ENCODE data around the gene HEATR5A. TPM values are rescaled to one million over a fixed set of nuclear protein-coding genes. Genes with fewer than 3 reads are reported as not detected.

The HEATR5A gene
- polyA plus RNA-seq, 1 donor (not counting 4 experiments of a cell fraction or from before 2014, with no cell fraction given), result 16.7 TPM

- dilution Hi-C loops (cut with MboI; ENCODE audit: extremely low pct_ligation_motif_present, low sequenced_read_pairs), result no loop called here
- no peaks in the 10 kb centered on the region for H3K79me2 ChIP-seq (ENCODE audit: control insufficient read depth, insufficient read depth, low read length)
- H3K9me1 ChIP-seq (ENCODE audit: control insufficient read depth, extremely low read depth, insufficient read depth, low read length), result no peaks in the 10 kb centered on the region
- no peak overlapping the region for H3K4me3 ChIP-seq (ENCODE audit: control insufficient read depth in 2 of 3, extremely low read depth in 1 of 3, insufficient read depth in 2 of 3, low read depth in 1 of 3, low read length in 3 of 3)
- FAIRE-seq, result peak; percentile 95
- peak; percentile 96 for DNase-seq (ENCODE audit: low read depth, low spot score)
- H2AFZ ChIP-seq (ENCODE audit: control insufficient read depth, low read length), result no peak overlapping the region
- H3K4me1 ChIP-seq (ENCODE audit: control insufficient read depth, extremely low read depth, insufficient read depth, low read length), result peaks cover 49% of the 10 kb centered on the region
- no peaks in the 10 kb centered on the region for H3K9me3 ChIP-seq (ENCODE audit: control insufficient read depth, low read depth, low read length)
- TF ChIP-seq CTCF (optimal IDR thresholded peaks at IDR 0.05 in 1 of 3, IDR thresholded peaks at IDR 0.05 in 1 of 3, conservative IDR thresholded peaks at IDR 0.05 in 1 of 3; ENCODE audit: extremely low read depth in 1 of 3, insufficient read depth in 2 of 3, low read length in 3 of 3), result no peak
- no peak for TF ChIP-seq EZH2 (IDR thresholded peaks at IDR 0.05; ENCODE audit: low read length)
- H3K27me3 ChIP-seq (ENCODE audit: control insufficient read depth, extremely low read depth, insufficient read depth, low read length), result no peaks in the 10 kb centered on the region
- no peaks in the 10 kb centered on the region for H4K20me1 ChIP-seq (ENCODE audit: control insufficient read depth, extremely low read depth, insufficient read depth, low read length)
- peak overlapping the region; percentile 62 for H3K9ac ChIP-seq (ENCODE audit: control insufficient read depth, extremely low read depth, insufficient read depth, low read length)
- peak overlapping the region; percentile 95 for H3K27ac ChIP-seq (ENCODE audit: control insufficient read depth, insufficient read depth, low read length)
- no peaks in the 10 kb centered on the region for H3K36me3 ChIP-seq (ENCODE audit: control insufficient read depth in 2 of 2, extremely low read depth in 1 of 2, insufficient read depth in 2 of 2, low read length in 2 of 2)
- H3K4me2 ChIP-seq (ENCODE audit: control insufficient read depth, extremely low read depth, insufficient read depth, low read depth, low read length), result peak overlapping the region; percentile 69
Measured at GRCh38 chr14:31263485-31264133, 156.7 kb downstream of the HEATR5A start.

GRCh38 chr14:31261859-31262731 lies 158.3 kb downstream of the HEATR5A start:
- Histone ChIP-seq H3K9ac (ENCODE audit: control insufficient read depth, extremely low read depth, insufficient read depth, low read length) (no peak overlapping the region), H3K27me3 (ENCODE audit: control insufficient read depth, extremely low read depth, insufficient read depth, low read length) (no peaks in the 10 kb centered on the region), H3K4me1 (ENCODE audit: control insufficient read depth, extremely low read depth, insufficient read depth, low read length) (peaks cover 49% of the 10 kb centered on the region), H3K36me3 (ENCODE audit: control insufficient read depth in 2 of 2, extremely low read depth in 1 of 2, insufficient read depth in 2 of 2, low read length in 2 of 2) (no peaks in the 10 kb centered on the region), H3K27ac (ENCODE audit: control insufficient read depth, insufficient read depth, low read length) (peak overlapping the region; percentile 0), H3K79me2 (ENCODE audit: control insufficient read depth, insufficient read depth, low read length) (no peaks in the 10 kb centered on the region), H2AFZ (ENCODE audit: control insufficient read depth, low read length) (no peak overlapping the region), H3K9me3 (ENCODE audit: control insufficient read depth, low read depth, low read length) (no peaks in the 10 kb centered on the region), H3K4me3 (ENCODE audit: control insufficient read depth in 2 of 3, extremely low read depth in 1 of 3, insufficient read depth in 2 of 3, low read depth in 1 of 3, low read length in 3 of 3) (no peak overlapping the region), H4K20me1 (ENCODE audit: control insufficient read depth, extremely low read depth, insufficient read depth, low read length) (no peaks in the 10 kb centered on the region), H3K9me1 (ENCODE audit: control insufficient read depth, extremely low read depth, insufficient read depth, low read length) (no peaks in the 10 kb centered on the region), H3K4me2 (ENCODE audit: control insufficient read depth, extremely low read depth, insufficient read depth, low read depth, low read length) (no peak overlapping the region)
- FAIRE-seq (no peak), DNase-seq (ENCODE audit: low read depth, low spot score) (no peak)
- TF ChIP-seq CTCF (optimal IDR thresholded peaks at IDR 0.05 in 1 of 3, IDR thresholded peaks at IDR 0.05 in 1 of 3, conservative IDR thresholded peaks at IDR 0.05 in 1 of 3; ENCODE audit: extremely low read depth in 1 of 3, insufficient read depth in 2 of 3, low read length in 3 of 3), result no peak
- no peak for TF ChIP-seq EZH2 (IDR thresholded peaks at IDR 0.05; ENCODE audit: low read length)
- dilution Hi-C loops (cut with MboI; ENCODE audit: extremely low pct_ligation_motif_present, low sequenced_read_pairs), result no loop called here

All from keratinocyte (primary cell).